ENCODE measurements around the gene IKBKG.
A peak's percentile ranks its signal among the peaks of the same experiment; 100 is the strongest.

The IKBKG gene

DNA sequence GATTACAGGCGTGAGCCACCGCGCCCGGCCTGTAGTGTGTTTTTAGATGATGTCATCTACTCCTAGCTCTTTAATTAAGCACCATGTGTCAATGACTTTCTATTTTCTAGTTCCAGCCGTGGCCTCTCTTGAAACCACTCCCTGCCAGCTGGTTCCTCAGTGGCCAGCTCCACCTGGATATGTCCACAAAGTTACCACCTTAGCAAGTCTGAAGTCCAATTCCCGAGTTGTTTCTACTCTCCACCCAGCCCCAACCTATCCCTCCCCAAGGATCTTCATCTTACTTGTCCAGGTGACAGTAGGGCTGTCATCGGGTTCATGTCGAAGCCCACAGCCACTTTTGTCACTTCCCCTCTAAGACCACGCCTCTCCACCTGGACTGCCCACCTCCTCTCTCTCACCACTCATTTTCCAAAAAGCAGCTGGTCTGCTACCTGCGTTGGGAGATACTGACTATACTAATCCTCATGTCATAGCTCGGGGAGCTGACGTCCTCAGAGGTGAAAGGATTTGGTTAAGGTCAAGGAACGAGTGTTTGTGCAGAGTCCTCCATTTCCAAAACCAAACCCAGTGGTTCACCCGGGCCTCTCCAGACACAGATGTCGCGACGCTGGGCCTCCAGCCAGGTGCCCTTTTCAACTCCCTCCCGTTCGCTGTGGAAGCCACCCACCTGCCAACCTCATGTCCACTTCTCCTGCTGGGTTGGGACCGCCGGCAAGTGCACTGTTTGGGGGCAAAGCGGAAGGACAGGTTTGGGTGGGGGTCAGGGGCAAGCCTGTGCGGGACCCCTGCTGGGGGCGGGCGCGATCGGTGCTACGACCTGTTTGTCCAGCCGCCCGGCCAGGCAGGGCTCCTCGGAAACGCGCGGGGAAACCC lies 32.1 kb upstream of the IKBKG start:
- TF ChIP-seq, protein P1, sequence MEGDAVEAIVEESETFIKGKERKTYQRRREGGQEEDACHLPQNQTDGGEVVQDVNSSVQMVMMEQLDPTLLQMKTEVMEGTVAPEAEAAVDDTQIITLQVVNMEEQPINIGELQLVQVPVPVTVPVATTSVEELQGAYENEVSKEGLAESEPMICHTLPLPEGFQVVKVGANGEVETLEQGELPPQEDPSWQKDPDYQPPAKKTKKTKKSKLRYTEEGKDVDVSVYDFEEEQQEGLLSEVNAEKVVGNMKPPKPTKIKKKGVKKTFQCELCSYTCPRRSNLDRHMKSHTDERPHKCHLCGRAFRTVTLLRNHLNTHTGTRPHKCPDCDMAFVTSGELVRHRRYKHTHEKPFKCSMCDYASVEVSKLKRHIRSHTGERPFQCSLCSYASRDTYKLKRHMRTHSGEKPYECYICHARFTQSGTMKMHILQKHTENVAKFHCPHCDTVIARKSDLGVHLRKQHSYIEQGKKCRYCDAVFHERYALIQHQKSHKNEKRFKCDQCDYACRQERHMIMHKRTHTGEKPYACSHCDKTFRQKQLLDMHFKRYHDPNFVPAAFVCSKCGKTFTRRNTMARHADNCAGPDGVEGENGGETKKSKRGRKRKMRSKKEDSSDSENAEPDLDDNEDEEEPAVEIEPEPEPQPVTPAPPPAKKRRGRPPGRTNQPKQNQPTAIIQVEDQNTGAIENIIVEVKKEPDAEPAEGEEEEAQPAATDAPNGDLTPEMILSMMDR (conservative IDR thresholded peaks at IDR 0.05; ENCODE audit: low read length), result no peak
- H3K4me3 ChIP-seq (ENCODE audit: low read length), result peak overlapping the region; percentile 70
- DNase-seq (ENCODE audit: low read depth), result peak; percentile 12

DNA sequence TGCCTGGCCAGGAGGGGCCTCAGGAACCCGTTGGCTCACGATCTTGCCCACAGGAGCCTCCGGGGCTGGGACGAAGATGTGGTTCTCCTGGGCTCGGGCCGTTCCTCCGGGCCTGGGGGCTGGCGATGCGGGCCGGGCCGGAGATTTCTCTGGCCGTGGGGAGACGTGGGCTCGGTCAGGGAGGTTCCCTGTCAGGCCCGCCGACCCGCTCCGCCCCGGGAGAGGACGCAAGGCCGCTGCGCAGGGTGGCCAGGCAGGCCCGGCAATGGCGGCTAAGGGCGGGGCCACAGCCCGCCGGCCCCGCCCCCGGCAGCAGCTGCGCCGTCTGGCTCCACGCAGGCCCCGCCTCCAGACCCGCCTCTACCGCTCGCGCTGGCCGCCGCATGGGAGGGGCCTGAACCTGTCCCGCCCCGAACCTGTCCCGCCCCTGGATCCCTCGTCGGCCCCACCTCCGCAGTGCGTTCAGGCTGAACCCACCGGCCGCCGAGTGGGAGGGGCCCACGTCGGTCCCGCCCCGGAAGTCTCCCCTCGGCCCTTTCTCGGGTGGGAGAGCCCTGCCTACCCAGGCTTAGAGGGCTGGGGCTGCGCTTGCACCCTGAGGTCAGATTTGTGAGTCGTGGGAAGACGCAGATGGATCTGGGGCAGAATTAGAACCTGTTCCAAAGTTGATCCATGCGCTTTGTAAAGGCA lies 31.3 kb upstream of the IKBKG start, which contains the start of gene FAM3A:
TSS of gene FAM3A (minus strand) at position 267 of the 690 bp plus-strand sequence. CDS start 460 bp downstream, outside the sequence.
- TF ChIP-seq, protein P1 (conservative IDR thresholded peaks at IDR 0.05; ENCODE audit: low read length), result no peak
- DNase-seq (ENCODE audit: low read depth), result peak; percentile 86
- peak within 1 kb of the TSS; percentile 70 for H3K4me3 ChIP-seq (ENCODE audit: low read length)

DNA sequence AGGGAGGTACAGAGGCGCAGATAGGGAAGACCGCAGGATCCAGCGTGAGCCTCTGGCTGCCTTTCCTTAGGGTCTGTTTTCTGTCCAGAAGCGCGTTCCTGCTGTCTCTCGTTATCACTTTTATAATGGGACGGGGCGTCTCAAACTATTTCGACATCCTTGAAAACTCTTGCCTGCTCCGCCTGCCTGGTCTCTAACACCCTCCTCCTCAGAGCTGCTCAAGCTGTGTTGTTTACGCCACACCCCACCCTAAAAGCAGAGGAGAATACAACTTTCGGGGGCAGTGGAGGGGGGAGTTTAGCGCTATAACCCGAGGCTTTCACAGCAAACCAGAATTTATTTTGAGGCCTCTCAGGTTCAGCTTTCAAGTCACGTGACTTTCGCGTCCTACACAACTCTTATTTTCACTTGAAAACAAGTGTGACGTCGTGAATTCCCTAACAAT lies 30.7 kb upstream of the IKBKG start:
- DNase-seq (ENCODE audit: low read depth), result peak; percentile 56
- TF ChIP-seq, protein P1 (conservative IDR thresholded peaks at IDR 0.05; ENCODE audit: low read length), result no peak
- H3K4me3 ChIP-seq (ENCODE audit: low read length), result peak overlapping the region; percentile 65

DNA sequence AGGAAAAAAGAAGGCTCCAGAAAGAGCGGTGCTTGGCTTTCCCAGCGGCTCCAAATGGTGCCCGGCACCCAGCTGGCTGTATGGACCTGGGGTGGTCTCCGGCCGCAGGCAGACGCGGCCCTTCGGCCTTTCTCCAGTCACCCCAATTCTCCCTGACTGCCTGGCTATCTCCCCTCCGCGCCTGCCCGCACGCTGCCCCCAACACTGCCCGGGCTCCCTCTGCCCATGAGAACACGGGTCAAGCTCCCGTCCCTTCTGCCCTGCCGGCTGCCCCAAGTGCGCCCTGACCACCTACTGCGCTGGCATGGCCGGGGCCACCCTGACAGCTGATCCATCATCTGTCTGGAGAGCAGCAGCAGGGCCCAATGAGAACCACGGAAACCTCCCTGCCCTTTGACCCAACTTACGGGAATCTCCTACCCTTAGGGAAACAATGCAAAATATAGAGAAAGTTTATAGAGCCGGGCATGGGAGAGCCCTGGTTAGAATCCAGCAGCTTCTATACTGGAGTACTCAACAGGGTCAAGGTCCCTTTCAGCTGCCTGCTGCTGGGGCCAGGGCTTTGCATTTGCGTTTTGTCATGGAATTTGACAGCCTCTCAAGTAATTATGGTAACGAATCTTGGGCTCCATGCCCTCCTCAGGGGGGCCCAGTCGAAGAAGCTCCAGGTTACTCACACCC lies 30.2 kb upstream of the IKBKG start:
- H3K4me3 ChIP-seq (ENCODE audit: low read length), result peak overlapping the region; percentile 65; the same call in 1 of the 2 replicates
- TF ChIP-seq, protein P1 (conservative IDR thresholded peaks at IDR 0.05; ENCODE audit: low read length), result no peak

DNA sequence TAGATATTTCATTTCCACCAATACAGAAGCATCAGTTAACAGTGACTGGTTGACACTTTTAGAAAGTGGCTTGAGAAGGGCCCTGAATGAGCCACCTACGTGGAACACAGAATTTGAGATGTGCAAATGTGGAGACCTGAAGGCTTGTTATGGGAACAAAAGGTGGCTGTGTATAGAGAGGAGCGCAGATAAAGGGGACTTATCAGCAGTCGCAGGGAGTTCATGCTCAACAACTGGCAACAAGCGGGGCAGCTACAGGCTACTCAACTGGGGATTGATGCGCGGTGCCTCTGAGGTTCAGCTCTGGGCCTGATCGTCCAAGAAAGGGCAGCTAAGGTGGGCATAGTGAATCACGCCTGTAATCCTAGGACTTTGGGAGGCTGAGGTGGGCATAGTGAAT lies 28.0 kb upstream of the IKBKG start:
- no peak for DNase-seq (ENCODE audit: low read depth)
- H3K4me3 ChIP-seq (ENCODE audit: low read length), result no peak overlapping the region
- TF ChIP-seq, protein P1 (conservative IDR thresholded peaks at IDR 0.05; ENCODE audit: low read length), result no peak

More for the DNA sequence above, 30.2 kb upstream of the IKBKG start:
- no peak for DNase-seq (ENCODE audit: low read depth)

DNA sequence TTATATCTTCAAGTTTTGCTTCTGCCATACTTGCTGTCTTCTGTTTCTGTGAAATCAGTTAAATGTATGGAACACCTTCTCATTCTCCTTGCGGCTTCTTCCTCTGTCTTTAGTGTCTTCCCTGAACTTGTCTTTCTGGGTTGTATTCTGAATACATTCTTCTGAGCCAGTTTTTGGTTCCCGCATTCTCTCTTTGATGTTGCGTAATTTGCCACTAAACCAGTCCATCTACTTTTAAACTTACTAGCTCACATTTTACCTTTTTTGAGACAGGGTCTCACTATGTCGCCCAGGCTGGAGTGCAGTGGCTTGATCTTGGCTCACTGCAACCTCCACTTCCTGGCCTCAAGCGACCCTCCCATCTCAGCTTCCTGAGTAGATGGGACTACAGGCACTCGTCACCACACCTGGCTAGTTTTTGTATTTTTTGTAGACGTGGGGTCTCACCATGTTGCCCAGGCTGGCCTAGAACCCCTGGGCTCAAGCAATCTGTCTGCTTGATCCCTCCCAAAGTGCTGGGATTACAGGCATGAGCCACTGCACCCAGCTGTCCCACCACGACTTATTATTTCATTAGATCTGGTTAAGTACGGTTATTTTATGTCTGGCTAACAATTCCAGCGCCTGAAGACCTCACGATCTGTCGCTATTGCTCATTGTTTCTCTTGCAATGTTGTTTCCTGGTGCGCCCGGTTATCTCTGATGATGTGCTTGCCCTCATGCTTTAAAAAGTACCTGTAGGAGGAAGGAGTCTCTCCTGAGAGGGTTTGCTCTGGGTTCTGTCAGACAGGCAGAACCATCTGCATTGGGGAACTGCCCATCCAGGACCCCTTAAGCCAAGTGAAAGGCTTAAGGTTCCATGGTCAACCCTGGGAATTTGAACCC lies 21.6 kb upstream of the IKBKG start:
- no peak overlapping the region for H3K4me3 ChIP-seq (ENCODE audit: low read length)
- DNase-seq (ENCODE audit: low read depth), result no peak
- TF ChIP-seq, protein P1 (conservative IDR thresholded peaks at IDR 0.05; ENCODE audit: low read length), result no peak
